GM18951 (cell line): ENCODE data around the gene ANO4.
"Not testable (repeated sequence)": the region's sequence is repeated elsewhere in the genome, so short reads cannot be mapped to it uniquely, and the experiment has no call there.

ENCODE experiments used
- POLR2A ChIP-seq: IDR thresholded peaks from 4 replicates; pipeline ENCODE4 v1.6.1; 2011; ENCODE audit warnings: mild to moderate bottlenecking; ENCODE audit not compliant: insufficient read length, insufficient read depth; ENCODE audit errors: extremely low read depth
- in situ Hi-C: fragments of 300-500 bp; cut with MboI; formaldehyde crosslinking; loops from one replicate; pipeline ENCODE4 v1.12.0; 2022; ENCODE audit warnings: low sequenced_read_pairs, mixed read lengths, inconsistent platforms; ENCODE audit not compliant: unreplicated experiment

The ANO4 gene

DNA sequence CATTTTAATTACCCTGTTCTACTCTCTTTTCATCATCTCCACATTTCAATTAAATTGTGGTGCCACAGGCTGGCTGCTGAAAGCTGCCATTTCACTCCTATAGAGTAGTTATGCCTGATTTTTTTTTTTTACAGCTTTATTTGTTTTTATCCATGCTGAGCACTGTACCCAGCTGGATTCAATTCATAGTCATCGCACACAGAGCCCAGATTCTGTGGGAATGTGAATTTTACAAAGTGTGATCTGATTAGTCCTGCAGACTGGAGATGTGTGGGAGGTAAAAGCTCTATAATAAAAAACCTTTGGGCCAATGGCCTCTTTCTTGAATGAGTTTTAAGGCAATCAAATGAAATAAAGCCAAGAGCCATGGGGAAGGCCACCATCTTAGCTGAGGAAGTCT, 190.2 kb downstream of the ANO4 start:
- no peak for TF ChIP-seq POLR2A
- in situ Hi-C loops, result no loop called here

DNA sequence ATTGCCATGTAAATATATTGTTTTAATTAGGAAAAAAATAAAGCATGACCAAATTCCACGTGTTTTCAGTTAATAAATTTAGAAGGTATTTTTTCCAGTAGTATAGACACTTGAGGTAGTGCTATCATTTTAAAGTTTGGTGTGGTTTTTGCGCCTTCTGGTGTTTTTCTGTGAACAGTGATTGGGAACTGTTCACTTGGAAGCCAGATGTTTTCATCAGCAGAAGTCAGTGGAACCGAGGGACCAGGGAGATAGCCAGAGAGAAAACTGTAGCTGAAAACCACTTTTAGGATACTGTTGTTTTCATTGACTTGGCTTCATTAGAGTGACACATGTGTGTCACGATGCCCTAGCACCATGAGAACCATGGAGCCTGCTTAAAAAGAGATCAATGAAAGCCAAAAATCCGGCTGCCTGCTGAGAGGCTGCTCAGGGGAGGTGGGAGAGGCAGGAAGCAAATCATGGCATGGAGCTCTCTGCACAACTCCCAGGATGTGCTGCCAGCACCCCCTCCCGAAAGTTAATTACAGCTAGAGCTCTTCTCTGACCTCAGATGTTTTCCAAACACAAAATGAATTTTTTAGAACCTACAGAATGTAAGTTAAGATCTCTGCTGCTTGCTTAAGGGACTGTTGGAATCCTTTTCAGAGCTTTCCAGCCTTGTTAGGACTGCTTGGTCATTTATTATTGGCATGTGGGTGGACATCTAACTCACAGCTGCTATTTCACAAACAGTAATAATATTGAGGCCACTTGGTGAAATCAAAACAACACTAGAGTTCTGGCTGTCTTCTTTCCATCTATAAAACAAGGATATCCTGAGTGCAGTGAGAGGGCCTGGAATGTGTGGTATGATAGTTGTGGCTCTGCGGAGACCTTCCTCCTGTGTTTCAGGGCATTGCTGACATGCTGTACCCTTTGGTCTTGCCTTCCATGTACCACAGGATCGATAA, 192.3 kb downstream of the ANO4 start:
- in situ Hi-C loops, result no loop called here

DNA sequence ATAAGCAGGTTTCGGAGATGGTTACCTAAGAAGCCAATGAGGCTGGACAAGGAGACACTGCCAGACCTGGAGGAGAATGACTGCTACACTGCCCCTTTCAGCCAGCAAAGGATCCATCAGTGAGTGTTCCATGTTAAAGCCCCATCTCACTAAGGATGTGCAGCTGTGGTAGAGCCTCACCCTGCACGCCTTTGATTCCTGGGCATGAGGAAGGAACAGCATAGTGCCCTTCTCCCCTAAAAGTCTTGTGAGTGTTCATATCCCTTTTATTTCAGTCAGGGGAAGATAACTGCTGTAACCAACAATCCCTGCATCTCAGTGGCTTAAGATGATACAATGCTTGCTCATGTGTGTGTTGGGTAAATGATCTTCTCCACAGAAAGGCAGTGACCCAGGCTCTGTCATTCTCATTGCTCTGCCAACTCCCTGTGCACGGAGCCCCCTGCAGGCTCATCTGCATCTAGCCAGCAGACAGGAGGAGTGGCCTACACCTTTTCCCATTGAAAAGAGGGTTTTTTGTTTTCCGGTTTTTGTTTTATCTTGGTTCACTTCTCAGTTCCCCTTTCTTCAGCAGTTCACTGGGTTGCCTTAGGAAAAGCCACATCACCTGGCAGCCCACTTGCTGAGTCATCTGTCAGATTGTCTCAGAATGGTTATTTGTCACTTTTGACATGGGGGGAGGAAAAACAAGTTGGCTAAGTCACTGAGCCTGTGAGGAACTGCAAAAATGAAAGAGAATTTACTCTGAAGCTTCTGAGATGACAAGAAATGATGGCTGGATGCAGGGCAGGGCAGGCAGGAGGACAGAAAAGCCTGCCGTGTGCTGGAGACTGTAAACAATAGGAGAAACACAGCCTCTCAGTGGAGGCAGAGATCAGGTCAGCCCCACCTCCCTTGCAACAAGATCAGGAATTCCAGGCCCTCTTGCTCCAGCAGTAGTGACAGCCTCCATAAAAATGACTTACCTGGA, 193.3 kb downstream of the ANO4 start:
- no peak for TF ChIP-seq POLR2A
- in situ Hi-C loops, result no loop called here

More for the DNA sequence above, 192.3 kb downstream of the ANO4 start:
- no peak for TF ChIP-seq POLR2A

DNA sequence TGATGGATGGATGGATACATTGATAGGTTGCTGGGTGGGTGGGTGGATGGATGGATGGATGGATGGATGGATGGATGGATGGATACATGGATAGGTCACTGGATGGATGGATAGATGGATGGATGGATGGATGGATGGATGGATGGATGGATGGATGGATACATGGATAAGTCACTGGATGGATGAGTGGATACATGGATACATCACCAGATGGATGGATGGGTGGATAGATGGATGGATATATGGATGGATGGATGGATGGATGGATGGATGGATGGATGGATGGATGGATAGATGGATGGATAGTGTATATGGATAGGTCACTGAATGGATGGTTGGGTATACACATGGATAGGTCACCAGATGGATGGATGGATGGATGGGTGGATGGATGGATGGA, 194.9 kb downstream of the ANO4 start:
- in situ Hi-C loops, result not testable (repeated sequence)

DNA sequence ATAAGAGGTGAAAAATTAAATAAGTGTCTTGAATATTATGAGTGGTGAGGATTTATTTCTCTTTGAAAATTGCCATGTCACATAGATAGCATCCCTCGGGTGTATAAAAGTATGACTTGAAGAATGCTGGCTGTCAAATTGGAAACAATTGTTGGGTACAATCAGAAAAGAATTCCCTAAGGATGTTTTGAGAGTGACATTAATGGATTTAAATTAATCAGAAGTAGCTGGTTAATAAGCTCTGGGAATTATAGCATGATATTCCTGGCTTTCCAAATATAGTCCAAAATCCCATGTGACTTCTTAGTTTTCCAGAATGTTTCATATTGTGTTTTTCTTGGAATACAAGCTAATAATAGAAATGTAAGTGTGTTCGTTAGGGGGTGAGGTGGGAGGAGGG, 196.5 kb downstream of the ANO4 start:
- in situ Hi-C loops, result no loop called here
- TF ChIP-seq POLR2A, result no peak

DNA sequence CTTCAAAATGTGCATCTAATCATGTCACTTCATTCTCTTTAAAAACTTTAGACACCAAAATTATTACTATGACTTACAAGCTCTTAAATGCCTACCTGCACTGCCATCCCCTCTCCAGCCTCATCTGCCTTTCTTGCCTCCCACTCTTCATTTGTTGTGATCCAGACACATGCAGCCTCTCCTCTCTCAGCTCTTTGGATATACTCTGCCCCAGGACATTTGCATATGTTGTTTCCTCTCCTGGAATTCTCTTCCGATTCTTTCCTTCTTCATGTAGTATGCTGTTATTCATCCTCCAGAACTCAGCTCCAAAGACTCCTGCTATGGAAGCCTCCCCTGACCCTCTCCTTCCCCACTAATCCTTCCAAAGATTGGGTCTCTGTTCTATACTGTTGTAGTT, 197.6 kb downstream of the ANO4 start:
- no peak for TF ChIP-seq POLR2A
- in situ Hi-C loops, result no loop called here

DNA sequence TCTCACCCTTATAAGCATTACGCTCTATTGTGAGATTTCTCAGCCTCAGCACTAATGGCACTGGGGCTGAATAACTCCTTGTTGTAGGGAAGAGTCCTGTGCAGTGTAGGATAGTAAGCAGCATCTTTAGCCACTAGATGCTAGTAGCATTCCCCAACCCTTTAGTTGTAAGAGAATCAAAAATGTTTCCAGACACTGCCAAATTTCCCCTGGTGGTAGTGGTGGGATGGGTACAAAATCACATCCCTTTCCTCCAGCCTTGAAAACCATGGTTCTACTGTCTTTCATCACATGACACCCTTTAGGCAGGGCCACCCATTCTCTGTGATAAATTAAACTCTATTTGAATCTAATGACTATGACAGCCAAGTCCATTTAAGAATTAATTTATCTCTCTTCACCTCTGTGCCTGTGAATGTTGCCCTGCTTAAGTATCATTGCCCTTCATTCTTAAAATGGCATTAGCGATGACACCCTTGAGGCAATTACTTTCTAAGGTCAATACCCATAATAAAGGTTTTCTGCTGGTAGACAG, 199.4 kb downstream of the ANO4 start:
- TF ChIP-seq POLR2A, result no peak
- in situ Hi-C loops, result no loop called here

DNA sequence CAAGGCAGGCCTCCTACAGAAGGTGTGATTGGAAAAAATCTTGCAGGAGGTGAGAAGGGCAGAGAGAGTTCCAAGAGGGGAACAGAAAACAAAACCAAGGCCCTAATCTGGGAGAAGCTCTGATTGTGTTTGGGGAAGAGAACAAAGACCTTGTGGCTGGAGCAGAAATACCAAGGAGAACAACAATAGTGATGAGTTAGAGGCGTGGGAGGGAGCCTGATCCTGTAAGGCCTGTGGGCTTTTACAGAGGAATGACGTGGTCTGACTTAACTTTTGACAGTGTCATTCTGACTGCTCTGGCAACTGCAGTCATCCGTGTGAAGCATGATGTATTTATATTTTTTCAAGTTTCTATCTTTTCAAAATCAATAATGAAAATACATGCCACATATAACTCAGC, 200.6 kb downstream of the ANO4 start:
- in situ Hi-C loops, result no loop called here
- no peak for TF ChIP-seq POLR2A

DNA sequence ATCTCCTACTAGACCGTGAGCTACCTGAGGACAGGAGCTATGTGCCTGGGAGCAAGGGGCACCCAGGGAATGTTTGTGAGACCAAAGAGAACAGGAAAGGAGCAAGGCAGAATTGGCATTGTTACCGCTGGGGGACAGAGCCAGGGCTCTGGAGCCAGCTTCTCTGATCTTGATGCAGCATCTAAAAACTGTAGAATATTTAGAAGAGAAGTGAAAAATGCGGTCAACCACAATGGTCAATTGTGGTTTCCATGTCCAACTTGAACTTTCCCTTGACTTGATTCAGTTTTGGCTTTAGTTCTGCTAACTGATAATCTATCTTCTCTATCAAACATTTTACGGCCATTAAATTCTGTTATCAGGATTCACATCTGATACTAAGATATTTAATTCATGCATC, 201.2 kb downstream of the ANO4 start:
- in situ Hi-C loops, result no loop called here
- no peak for TF ChIP-seq POLR2A

DNA sequence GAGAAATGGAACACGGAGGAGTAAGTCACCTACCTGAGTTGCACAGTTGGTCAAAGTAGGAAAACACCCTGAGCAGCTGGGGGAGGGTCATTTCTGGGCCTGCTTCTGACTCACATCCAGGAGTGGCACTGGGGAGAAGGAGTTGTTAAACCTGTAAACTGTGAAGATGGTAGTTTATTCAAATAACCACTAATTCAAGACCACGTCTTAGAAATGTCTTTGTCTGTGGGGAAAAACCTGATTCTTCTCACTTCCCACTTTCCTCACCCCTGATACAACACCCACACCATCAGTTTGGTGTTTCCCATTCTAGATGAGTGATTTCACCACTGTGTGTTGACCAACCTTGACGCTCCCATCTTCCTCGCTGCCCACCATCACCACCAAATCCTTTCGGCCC, 207.1 kb downstream of the ANO4 start:
- in situ Hi-C loops, result no loop called here
- TF ChIP-seq POLR2A, result no peak

DNA sequence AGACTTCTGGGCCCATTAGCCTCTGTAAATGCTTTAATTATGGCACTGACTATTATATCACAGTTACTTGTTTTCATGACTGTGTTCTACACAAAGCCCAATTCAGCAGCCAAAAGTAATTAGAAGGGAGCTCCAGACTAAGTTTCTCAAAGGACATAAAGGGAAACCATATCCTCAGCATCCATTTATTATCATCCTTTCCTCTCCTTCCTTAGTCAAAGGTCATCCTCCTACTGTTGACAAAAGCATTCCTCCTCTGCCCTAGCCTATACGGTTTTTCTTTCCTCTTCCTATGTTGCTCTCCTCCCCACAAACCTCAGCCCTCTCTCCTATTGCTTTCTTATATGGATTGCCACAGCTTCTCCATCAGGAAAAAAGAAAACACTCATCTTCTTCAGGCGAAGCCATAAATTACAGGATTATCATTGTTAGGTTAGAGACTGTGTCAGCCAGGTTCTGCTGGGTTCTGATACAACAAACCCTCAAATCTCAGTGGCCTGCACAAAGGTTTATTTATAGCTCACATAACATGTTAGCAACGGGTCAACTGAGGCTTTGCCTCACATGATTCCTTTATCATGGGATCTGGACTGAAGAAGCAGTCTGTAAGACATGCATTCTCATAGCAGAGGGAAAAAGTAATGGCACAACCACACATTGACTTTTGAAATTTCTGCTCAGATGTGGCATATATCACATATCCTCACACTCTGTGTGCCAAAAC, 208.3 kb downstream of the ANO4 start:
- in situ Hi-C loops, result no loop called here

DNA sequence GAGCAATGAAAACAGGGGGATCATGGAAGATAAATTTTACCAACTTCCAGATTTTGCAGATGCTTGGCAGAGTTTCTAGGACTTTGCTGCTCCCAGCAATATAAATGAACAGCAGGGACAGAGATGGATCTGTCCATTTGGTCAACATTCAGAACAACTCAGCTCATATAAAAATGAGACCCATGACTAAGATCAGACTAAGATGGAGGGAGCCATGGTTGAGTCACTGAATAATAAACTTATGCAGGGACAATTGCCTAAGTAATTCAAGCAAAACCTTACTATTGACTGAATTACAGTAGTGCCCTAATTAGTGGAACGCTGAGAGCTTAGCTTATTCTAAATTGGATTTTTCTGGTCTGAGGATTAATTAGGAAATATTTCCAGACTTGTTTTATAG, 210.3 kb downstream of the ANO4 start:
- TF ChIP-seq POLR2A, result no peak
- in situ Hi-C loops, result no loop called here

More for the DNA sequence above, 208.3 kb downstream of the ANO4 start:
- TF ChIP-seq POLR2A, result no peak

DNA sequence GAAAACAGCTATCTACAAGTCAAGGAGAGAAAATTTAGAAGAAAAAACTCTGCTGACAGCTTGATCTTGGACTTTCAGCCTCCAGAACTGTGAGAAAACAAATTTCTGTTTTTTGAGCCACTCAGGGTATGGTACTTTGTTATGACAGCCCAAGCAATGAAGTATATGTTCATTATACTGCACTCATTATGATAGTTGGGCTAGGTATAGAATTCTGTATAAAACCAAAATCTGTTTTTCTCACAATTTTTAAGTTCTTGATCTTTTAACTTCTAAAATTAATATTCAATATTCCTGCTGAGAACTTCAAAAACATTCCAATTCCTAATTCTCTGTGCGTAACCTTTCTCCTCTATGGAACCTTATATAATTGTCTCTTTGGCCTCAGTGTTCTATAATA, 214.7 kb downstream of the ANO4 start:
- in situ Hi-C loops, result no loop called here
- TF ChIP-seq POLR2A, result no peak
